HG02943 (cell line): ENCODE data around the gene OVCA2.

Source experiments
- ATAC-seq: cut with Tn5 transposase; IDR thresholded peaks from one replicate; pipeline ENCODE4 v1.9.1; 2021; ENCODE audit warnings: mild to moderate bottlenecking, low read depth, moderate library complexity; ENCODE audit not compliant: unreplicated experiment

The OVCA2 gene

GRCh38 chr17:2063261-2064146, 21.7 kb downstream of the OVCA2 start:
- no peak for ATAC-seq

GRCh38 chr17:2064147-2064489, 22.3 kb downstream of the OVCA2 start:
- ATAC-seq: no peak

- no peak for ATAC-seq
Measured at GRCh38 chr17:2064520-2064971, 22.7 kb downstream of the OVCA2 start.

- ATAC-seq: no peak
Measured at GRCh38 chr17:2064980-2065785, 23.4 kb downstream of the OVCA2 start.

GRCh38 chr17:2065949-2066400, 24.2 kb downstream of the OVCA2 start:
- ATAC-seq: no peak

- no peak for ATAC-seq
Measured at GRCh38 chr17:2067048-2067561, 25.3 kb downstream of the OVCA2 start.

GRCh38 chr17:2067608-2068024, 25.8 kb downstream of the OVCA2 start:
- ATAC-seq: no peak

- ATAC-seq: no peak
Measured at GRCh38 chr17:2068031-2068518, 26.3 kb downstream of the OVCA2 start.

GRCh38 chr17:2068519-2069051, 26.8 kb downstream of the OVCA2 start:
- no peak for ATAC-seq

GRCh38 chr17:2070241-2071023, 28.6 kb downstream of the OVCA2 start:
- peak; percentile 80 for ATAC-seq

GRCh38 chr17:2071024-2071385, 29.2 kb downstream of the OVCA2 start:
- no peak for ATAC-seq

- no peak for ATAC-seq
Measured at GRCh38 chr17:2071455-2072281, 29.8 kb downstream of the OVCA2 start.

GRCh38 chr17:2074919-2075318, 33.1 kb downstream of the OVCA2 start:
- no peak for ATAC-seq

GRCh38 chr17:2075336-2076086, 33.7 kb downstream of the OVCA2 start:
- no peak for ATAC-seq

- ATAC-seq: no peak
Measured at GRCh38 chr17:2076087-2076984, 34.5 kb downstream of the OVCA2 start.

GRCh38 chr17:2077040-2077439, 35.2 kb downstream of the OVCA2 start:
- no peak for ATAC-seq

GRCh38 chr17:2081564-2081963, 39.7 kb downstream of the OVCA2 start:
- no peak for ATAC-seq
